Right cardiac atrium (tissue), 5 donors: ENCODE results near the gene CLSTN2. TPM values are rescaled to one million over a fixed set of nuclear protein-coding genes. Genes with fewer than 3 reads are reported as not detected.

ENCODE experiments used
- ATAC-seq, 2 donors: fragments of 200-7000 bp; cut with Tn5 transposase; one replicate each; pipeline versions ENCODE4 v1.8.0 to v1.9.1; 2020; ENCODE audit warnings: moderate library complexity in 2 of 2, mild to moderate bottlenecking in 1 of 2
- DNase-seq, 3 donors: peaks; one replicate each; pipeline ENCODE4 v3.0.0-alpha.2; 2020
- H3K27ac ChIP-seq: one replicate; pipeline ENCODE4 v1.5.1; 2013; ENCODE audit warnings: mild to moderate bottlenecking, low read length, control low read depth, moderate library complexity
- H3K27me3 ChIP-seq: one replicate; pipeline ENCODE4 v1.6.1; 2013; ENCODE audit not compliant: control insufficient read depth, insufficient read depth
- H3K4me1 ChIP-seq: one replicate; pipeline ENCODE4 v1.6.1; 2013; ENCODE audit warnings: low read length; ENCODE audit not compliant: control insufficient read depth, insufficient read depth
- H3K4me3 ChIP-seq: one replicate; pipeline ENCODE4 v1.5.1; 2013; ENCODE audit warnings: low read length, control low read depth
- H3K9me3 ChIP-seq: one replicate; pipeline ENCODE4 v1.6.1; 2013; ENCODE audit warnings: low read length; ENCODE audit not compliant: control insufficient read depth
- WGBS: extraction: QIAGEN DNeasy Blood & Tissue Kit; methylation state at CpG from one replicate; pipeline ENCODE4 v1.1.7; 2013; 5-methylcytosine and 5-hydroxymethylcytosine counted together
- intact Hi-C, 4 donors: fragments of 100-400 bp; cut with DNase I; formaldehyde crosslinking; loops; one replicate each; pipeline versions ENCODE4 v1.11.0 to v1.14.0; 2022 to 2023
- polyA plus RNA-seq: library from polyadenylated mRNA; stranded (reverse); fragments of 200-250 nt; gene quantifications from one replicate; pipeline ENCODE4 v1.2.3, GENCODE V29; 2013
- total RNA-seq, 4 donors: library from RNA; stranded (reverse); fragmentation: NEBNext Ultra II Directional; extraction: Animal tissue kit (Norgen Biotek cat#: 25700); gene quantifications; one replicate each; pipeline ENCODE4 v1.2.1, GENCODE V29; 2021
- donor health status: healthy with polysubstance abuse.
- donor health status: DM: no; HTN: yes; CAD: no.
- donor health status: DM: no; HTN: no; CAD: no.
- donor health status: DM: no; HTN: yes; CAD: no; lungs with severe emphysema.
- donor health status: DM: yes; HTN: yes; CAD: no.

CLSTN2 gene
- total and polyA plus RNA-seq, 5 donors, result 3.7 to 31.5 (median 24.8) TPM

DNA sequence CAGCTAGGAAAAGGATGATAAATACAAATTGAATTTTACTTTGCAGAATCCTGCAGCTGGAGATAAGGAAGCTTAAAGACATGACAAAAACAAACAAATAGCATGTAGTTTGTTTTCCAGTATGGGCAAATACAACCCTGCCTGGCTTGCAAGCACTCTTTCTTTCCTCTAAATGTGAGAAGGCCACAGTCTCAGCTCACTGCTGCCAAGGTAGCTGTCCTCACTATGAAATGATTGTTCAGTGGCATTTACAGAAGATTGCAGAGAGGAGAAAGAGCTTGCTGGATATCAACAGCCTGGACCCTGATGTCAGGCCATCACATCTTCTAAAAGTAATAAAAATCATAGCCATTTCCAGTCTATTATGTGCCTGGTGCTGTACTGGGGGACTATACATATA is 262.0 kb downstream of the CLSTN2 start:
- ATAC-seq (peak in 1 of 2 donors; percentile 52), DNase-seq (no peak)
- Histone ChIP-seq H3K27me3 (no peaks in the 10 kb centered on the region), H3K9me3 (no peaks in the 10 kb centered on the region), H3K27ac (no peak overlapping the region), H3K4me1 (no peaks in the 10 kb centered on the region), H3K4me3 (no peak overlapping the region)
- intact Hi-C loops, result no loop called here

DNA sequence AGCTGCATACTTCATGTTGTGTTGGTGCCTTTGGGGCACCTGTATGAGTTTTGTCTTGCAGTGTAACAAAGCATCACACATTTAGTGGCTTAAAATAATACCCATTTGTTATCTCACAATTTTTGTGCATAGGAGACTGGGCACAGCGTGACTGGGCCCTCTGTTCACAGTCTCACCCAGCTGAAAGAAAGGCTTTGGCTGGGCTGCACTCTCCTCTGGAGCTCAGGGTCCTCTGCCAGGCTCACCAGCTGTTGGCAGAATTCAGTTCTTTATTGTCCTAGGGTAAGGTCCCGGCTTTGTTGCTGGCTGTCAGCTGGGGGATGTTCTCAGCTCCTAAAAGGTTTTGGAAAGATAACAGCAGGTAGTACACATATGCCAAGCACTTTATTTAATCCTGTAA is 263.3 kb downstream of the CLSTN2 start:
- 59% methylated on average over 2 of the region's 2 CpGs for WGBS
- no peaks in the 10 kb centered on the region for H3K27me3 ChIP-seq
- DNase-seq (no peak), ATAC-seq (peak; percentile 32 to 57)
- H3K4me1 ChIP-seq, result no peaks in the 10 kb centered on the region
- no peaks in the 10 kb centered on the region for H3K9me3 ChIP-seq
- no peak overlapping the region for H3K27ac ChIP-seq
- intact Hi-C loops, result no loop called here
- no peak overlapping the region for H3K4me3 ChIP-seq

DNA sequence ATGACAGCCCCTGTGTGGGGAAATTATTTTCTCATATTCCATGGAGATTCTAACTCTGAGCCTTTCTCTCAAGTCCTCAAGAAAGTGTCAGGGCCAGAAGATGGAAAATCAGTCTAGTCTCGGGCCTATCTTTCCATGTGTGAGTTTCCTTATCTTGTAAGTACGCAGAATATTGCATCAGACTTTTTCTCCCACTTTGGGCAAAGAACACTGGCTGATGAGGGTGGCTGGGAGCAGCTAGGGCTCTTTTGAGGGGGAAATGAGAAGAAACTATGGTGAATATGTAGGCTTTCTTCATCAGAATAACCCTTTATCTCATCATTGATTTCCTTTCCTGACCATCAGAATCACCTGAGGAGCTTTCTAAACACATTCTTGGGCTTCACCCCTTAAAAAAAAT is 264.0 kb downstream of the CLSTN2 start:
- Histone ChIP-seq H3K4me3 (no peak overlapping the region), H3K9me3 (no peaks in the 10 kb centered on the region), H3K27me3 (no peaks in the 10 kb centered on the region), H3K27ac (no peak overlapping the region), H3K4me1 (no peaks in the 10 kb centered on the region)
- intact Hi-C loops, result no loop called here
- 57% methylated on average over 2 of the region's 2 CpGs for WGBS
- DNase-seq (no peak), ATAC-seq (no peak)

DNA sequence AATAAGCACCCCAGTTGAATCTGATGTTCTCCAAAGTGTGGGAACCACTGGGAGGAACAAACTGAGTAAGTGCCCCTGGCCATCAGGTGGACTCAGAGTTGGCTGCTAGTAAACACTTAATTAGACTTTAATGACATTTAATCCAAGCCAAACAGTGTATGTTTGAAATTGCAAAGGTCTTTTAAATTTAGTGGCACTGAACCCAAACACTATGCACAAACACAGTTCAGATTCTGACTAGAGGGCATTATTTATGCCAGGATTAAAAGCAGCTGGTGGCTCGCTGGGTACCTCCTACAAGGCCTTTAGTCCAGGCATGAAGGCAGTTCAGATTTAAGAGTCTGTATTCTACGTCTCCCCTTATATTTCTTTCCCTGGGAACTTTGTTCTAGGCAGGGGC is 264.8 kb downstream of the CLSTN2 start:
- 89% methylated on average over 2 of the region's 2 CpGs for WGBS

DNA sequence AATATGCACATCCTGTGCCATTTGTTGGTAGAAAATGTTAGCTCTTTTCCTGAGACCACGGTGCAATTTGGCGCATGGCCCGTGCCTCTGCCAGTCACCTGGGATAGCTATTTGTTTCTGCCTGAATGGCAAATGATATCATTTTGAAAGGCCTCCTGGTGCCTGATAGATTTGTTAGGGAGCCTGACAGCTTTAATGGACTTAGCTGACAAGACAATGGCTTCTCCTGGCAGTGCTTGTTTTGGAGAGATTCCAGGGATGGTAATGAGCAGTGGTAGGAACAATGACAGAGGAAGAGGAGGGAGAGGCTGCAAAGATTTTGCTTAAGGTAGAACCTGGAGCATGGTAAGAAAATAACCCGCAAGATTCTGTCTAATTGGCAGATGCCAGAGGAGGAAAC is 268.5 kb downstream of the CLSTN2 start:
- ATAC-seq (peak in 1 of 2 donors; percentile 37), DNase-seq (peak in 1 of 3 donors; percentile 33)
- Histone ChIP-seq H3K27me3 (no peaks in the 10 kb centered on the region), H3K9me3 (no peaks in the 10 kb centered on the region), H3K27ac (no peak overlapping the region), H3K4me1 (no peaks in the 10 kb centered on the region), H3K4me3 (no peak overlapping the region)
- intact Hi-C loops, result loop anchor here in 2 of 4 donors (10.0 kb wide), 2 partner anchors 69 to 109 kb away; no protein-coding TSS in a partner anchor
- 52% methylated on average over 4 of the region's 4 CpGs for WGBS

More for the DNA sequence above, 264.8 kb downstream of the CLSTN2 start:
- intact Hi-C loops, result loop anchor here in 2 of 4 donors (10.0 kb wide), 2 partner anchors 65 to 105 kb away; no protein-coding TSS in a partner anchor
- Histone ChIP-seq H3K27ac (no peak overlapping the region), H3K27me3 (no peaks in the 10 kb centered on the region), H3K4me3 (no peak overlapping the region), H3K4me1 (no peaks in the 10 kb centered on the region), H3K9me3 (no peaks in the 10 kb centered on the region)
- DNase-seq, result no peak
- no peak for ATAC-seq

DNA sequence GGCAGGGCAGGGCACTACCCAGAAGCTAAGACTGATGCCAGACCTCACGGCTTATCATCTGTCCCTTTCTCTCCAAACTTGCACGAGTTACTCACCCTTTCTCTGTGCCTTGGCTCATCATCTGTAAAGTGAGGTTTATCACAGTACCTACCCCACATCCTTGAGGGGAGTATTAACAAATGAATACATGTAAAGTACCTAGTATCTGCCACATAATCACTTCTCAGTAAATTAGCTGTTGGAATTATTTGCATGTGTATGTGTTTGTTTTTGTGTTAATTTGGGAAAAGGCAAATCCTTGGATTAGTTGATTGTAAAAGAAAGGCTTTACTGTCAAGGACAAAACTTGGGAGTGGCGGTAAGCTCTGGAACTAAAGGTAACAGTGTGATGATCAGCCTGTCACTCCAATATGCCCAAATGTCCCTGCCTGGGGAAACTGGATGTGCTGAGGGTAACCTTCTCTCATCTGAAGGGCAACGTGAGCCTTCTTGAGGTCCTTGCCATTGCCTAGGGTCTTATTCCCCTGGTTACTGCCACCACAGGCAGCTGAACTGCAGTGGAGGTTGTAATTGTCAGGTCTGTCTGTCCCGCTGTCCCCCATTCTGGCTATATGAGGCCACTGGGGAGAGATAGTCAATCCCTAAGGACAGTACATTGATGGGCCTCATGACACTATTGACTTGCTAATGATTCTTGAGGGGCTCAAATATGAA is 269.4 kb downstream of the CLSTN2 start:
- H3K9me3 ChIP-seq, result no peaks in the 10 kb centered on the region
- DNase-seq (no peak), ATAC-seq (no peak)
- WGBS, result 50% methylated on average over 5 of the region's 5 CpGs
- no peaks in the 10 kb centered on the region for H3K4me1 ChIP-seq
- no peak overlapping the region for H3K27ac ChIP-seq
- intact Hi-C loops, result loop anchor here in 2 of 4 donors (10.0 kb wide), 2 partner anchors 70 to 110 kb away; no protein-coding TSS in a partner anchor
- H3K27me3 ChIP-seq, result no peaks in the 10 kb centered on the region
- no peak overlapping the region for H3K4me3 ChIP-seq

DNA sequence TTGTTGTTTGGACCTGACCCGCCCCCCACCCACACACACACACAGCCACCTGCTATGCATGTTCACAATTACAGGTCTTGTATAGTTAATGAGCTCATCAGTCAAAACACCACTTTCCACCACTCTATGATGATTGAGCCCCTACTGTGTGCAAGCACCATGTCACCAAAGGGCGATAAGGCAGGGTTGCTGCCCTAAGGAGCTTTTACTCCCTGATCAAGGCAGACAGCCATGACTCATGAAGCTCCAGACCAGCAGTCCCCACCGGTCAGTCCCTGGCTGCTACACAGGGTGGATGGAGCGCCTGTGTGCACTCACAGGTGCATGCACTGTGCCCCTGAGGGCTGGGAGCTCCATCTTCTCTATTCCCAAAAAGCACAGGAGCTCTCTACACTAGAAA is 270.6 kb downstream of the CLSTN2 start:
- intact Hi-C loops, result loop anchor here in 2 of 4 donors (10.0 kb wide), 2 partner anchors 71 to 111 kb away; no protein-coding TSS in a partner anchor

DNA sequence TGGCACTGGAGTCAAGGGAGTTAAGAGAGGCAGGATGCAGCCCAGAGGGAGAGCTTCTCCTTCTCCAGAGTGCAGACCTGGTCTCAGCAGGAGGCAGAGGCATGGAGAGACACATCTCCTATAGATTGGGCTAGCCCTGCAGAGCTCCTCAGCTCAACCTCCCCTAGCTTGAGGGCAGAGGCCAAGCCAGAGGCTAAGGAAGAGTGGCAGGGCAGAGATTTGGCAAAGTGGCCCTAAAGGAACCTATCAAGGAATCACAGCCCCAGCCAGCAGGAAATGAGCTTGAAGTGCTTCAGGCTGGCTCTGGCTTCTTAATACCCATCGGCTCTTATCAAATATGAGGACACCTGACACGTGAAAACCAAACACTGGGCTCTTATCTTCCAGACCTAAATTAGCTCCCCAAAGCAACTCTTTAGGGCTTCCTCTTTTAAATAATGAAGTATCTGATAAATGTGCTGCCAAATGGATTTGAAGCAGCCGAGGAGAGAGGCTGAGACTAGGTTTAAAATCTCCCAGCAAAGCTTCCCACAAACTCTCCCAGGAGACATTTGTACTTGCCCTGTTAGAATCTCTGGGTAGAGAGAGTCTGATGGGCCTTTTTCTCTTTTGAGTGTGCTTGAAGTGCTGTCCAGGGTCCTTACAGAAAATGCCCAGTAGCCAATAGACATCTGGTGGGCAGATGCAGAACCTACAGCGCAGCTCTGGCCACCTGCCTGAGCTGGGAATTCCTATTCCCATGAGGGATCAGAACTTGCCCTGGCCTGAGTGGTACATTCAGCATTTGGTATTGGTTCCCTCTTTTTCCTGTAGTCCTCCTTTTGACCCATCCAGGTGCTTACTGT is 271.4 kb downstream of the CLSTN2 start:
- DNase-seq (peak in 1 of 3 donors; percentile 40), ATAC-seq (peak; percentile 67 to 73)
- H3K4me3 ChIP-seq, result no peak overlapping the region
- 17% methylated on average over 4 of the region's 4 CpGs for WGBS
- H3K27ac ChIP-seq, result no peak overlapping the region
- no peaks in the 10 kb centered on the region for H3K4me1 ChIP-seq
- H3K27me3 ChIP-seq, result no peaks in the 10 kb centered on the region
- intact Hi-C loops, result loop anchor here in 2 of 4 donors (10.0 kb wide), 2 partner anchors 72 to 112 kb away; no protein-coding TSS in a partner anchor
- H3K9me3 ChIP-seq, result no peaks in the 10 kb centered on the region

More for the DNA sequence above, 270.6 kb downstream of the CLSTN2 start:
- no peak for ATAC-seq
- Histone ChIP-seq H3K4me3 (no peak overlapping the region), H3K27me3 (no peaks in the 10 kb centered on the region), H3K27ac (no peak overlapping the region), H3K9me3 (no peaks in the 10 kb centered on the region), H3K4me1 (no peaks in the 10 kb centered on the region)
- 74% methylated on average over 4 of the region's 4 CpGs for WGBS
- no peak for DNase-seq

DNA sequence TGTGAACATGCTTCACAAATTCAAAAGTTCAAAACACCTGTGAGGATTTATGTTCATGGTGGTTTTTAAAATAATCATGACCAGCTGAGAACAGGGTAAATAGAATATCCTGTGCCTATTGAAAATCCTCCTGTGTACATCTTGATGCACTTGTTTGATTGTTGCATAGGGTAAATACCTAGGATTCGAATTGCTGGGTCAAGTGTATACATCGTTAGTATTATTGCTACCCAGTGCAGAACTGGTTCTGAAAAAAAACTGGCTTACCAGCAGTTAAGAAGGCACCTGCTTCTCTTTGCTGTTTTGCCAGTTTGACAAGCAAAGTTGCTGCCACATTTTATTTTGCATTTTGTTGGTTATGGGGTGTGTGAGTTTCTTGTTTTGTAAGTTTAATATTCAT is 272.6 kb downstream of the CLSTN2 start:
- no peaks in the 10 kb centered on the region for H3K4me1 ChIP-seq
- 71% methylated on average over 2 of the region's 2 CpGs for WGBS
- no peaks in the 10 kb centered on the region for H3K9me3 ChIP-seq
- ATAC-seq (no peak), DNase-seq (no peak)
- intact Hi-C loops, result loop anchor here in 2 of 4 donors (10.0 kb wide), 2 partner anchors 73 to 113 kb away; no protein-coding TSS in a partner anchor
- no peak overlapping the region for H3K4me3 ChIP-seq
- H3K27ac ChIP-seq, result no peak overlapping the region
- no peaks in the 10 kb centered on the region for H3K27me3 ChIP-seq

DNA sequence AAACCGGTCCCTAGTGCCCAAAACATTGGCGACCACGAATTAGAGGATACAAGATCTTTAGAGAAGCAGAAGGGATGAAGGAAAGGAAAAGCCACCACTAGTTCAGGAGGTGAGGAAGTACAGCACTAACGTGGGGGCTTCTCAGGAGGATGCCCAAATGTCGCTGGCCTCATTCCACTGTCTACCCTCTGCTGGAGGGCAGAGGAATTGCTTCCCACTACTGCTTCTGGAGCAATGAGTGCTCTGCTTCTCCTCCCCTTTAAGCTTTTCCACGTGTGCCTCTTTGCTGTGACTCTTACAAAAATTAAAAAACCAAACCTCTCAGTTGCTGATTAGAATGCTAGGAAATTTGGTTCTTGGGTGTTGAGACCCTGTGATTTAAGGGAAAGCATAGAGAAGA is 281.3 kb downstream of the CLSTN2 start:
- WGBS, result 64% methylated on average over 6 of the region's 6 CpGs
- Histone ChIP-seq H3K27ac (no peak overlapping the region), H3K27me3 (no peaks in the 10 kb centered on the region), H3K9me3 (no peaks in the 10 kb centered on the region), H3K4me3 (no peak overlapping the region), H3K4me1 (no peaks in the 10 kb centered on the region)
- intact Hi-C loops, result no loop called here
- DNase-seq, result no peak
- ATAC-seq, result no peak

DNA sequence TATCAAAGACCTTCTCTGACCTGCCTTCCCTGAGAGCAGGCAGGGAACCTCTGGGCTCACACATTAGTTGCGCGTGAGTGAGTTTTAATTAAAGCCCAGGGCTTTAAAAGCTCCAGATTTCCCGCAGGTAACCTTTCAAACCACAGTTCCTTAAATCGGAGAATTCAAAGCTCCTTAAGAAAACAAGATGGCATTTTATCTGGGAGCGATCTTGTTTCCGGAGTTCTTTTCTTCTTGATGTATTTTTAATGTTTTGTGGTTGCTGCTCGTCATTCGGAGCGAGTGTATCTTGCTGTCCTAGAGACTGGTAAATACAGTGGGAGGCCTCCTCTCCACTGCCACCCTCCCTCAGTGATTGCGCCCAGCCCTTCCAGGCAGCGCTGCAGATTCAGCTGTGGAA is 284.3 kb downstream of the CLSTN2 start:
- no peaks in the 10 kb centered on the region for H3K27me3 ChIP-seq
- H3K27ac ChIP-seq, result no peak overlapping the region
- no peaks in the 10 kb centered on the region for H3K9me3 ChIP-seq
- ATAC-seq, result no peak
- intact Hi-C loops, result no loop called here
- H3K4me1 ChIP-seq, result no peaks in the 10 kb centered on the region
- DNase-seq, result no peak
- H3K4me3 ChIP-seq, result no peak overlapping the region
- WGBS, result 85% methylated on average over 11 of the region's 11 CpGs
